ENCODE data around the gene KLHL17.
A peak's percentile ranks its signal among the peaks of the same experiment; 100 is the strongest.

KLHL17 gene

GRCh38 chr1:929712-930632, 30.4 kb upstream of the KLHL17 start:
- Mint-ChIP-seq H3K27ac (no peak overlapping the region), H3K4me1 (peaks cover 12% of the 10 kb centered on the region), H3K27me3 (peaks cover 83% of the 10 kb centered on the region), H3K4me3 (no peak overlapping the region), H3K9me3 (no peaks in the 10 kb centered on the region), H3K36me3 (no peaks in the 10 kb centered on the region)
- peak; percentile 2 for ATAC-seq

GRCh38 chr1:930633-931138, 29.7 kb upstream of the KLHL17 start:
- no peak for ATAC-seq
- Mint-ChIP-seq H3K9me3 (no peaks in the 10 kb centered on the region), H3K27ac (no peak overlapping the region)

GRCh38 chr1:931380-932172, 28.8 kb upstream of the KLHL17 start:
- Mint-ChIP-seq H3K4me3 (no peak overlapping the region), H3K27me3 (peaks cover 83% of the 10 kb centered on the region), H3K9me3 (no peaks in the 10 kb centered on the region), H3K27ac (no peak overlapping the region), H3K4me1 (peaks cover 8% of the 10 kb centered on the region), H3K36me3 (no peaks in the 10 kb centered on the region)
- ATAC-seq = no peak

More at GRCh38 chr1:930633-931138, 29.7 kb upstream of the KLHL17 start:
- peaks cover 89% of the 10 kb centered on the region for H3K27me3 Mint-ChIP-seq
- no peak overlapping the region for H3K4me3 Mint-ChIP-seq
- peaks cover 12% of the 10 kb centered on the region for H3K4me1 Mint-ChIP-seq
- no peaks in the 10 kb centered on the region for H3K36me3 Mint-ChIP-seq

DNA sequence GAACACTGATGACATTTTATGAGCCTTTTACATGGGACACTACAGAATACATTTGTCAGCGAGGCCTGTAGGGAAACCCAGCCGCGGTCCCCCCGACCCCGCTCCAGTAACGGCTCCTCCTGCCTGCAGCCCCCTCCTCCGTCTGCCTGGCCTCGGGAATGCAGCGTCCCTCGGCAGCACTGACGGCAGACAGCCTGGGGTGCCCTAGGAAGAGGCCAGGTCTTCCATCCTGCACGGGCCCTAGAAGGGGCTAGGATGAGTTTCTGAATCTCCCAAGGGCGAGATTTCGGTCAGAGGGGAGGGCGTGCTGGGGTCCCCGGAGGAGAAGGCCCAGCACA, 28.2 kb upstream of the KLHL17 start:
- no peak for ATAC-seq
- no peaks in the 10 kb centered on the region for H3K9me3 Mint-ChIP-seq
- no peak overlapping the region for H3K4me3 Mint-ChIP-seq
- H3K4me1 Mint-ChIP-seq = peaks cover 8% of the 10 kb centered on the region
- H3K36me3 Mint-ChIP-seq = no peaks in the 10 kb centered on the region
- H3K27me3 Mint-ChIP-seq = peaks cover 78% of the 10 kb centered on the region
- no peak overlapping the region for H3K27ac Mint-ChIP-seq

DNA sequence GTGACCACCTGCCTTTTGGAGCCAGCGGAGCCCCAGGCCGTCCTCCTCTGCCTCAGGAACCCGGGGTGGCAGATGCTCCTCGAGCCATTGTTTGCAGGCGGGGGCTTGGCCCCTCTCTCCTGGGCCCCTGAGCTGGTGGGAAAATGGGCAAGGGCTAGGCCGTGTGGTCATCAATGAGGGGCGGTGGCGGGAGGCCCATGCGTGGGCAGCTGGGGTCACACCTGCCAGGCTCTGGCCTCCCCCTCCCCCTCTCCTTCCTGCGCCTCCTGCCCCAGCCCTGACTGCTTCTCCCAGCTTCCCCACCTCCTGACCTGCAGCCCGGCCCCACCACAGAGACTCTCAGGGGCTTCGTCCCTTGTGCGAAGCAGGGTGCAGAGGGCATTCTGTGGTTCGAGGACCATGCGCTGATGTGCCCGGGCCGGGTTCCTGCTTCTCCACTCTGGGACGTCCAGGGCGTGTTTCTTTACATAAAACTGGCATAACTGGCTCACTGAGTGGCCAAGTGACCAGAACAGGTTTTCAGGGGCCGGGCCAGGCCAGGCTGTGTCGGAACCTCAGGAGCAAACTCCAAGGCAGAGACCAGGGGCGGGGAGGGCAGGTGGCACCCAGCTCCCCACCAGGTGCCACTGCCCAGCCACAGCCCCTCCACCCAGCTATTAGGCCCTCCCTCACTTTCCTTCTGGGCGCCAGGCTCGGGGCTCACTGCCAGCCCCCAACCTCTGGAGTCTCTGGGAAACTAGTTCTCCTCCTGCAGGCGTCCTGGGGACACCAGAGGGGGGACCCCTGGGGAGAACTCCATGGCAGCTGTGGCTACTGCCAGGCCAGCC, 27.4 kb upstream of the KLHL17 start:
- H3K36me3 Mint-ChIP-seq = no peaks in the 10 kb centered on the region
- no peak for ATAC-seq
- H3K9me3 Mint-ChIP-seq = no peaks in the 10 kb centered on the region
- H3K27me3 Mint-ChIP-seq = peaks cover 75% of the 10 kb centered on the region
- peaks cover 8% of the 10 kb centered on the region for H3K4me1 Mint-ChIP-seq
- H3K27ac Mint-ChIP-seq = no peak overlapping the region
- H3K4me3 Mint-ChIP-seq = no peak overlapping the region

DNA sequence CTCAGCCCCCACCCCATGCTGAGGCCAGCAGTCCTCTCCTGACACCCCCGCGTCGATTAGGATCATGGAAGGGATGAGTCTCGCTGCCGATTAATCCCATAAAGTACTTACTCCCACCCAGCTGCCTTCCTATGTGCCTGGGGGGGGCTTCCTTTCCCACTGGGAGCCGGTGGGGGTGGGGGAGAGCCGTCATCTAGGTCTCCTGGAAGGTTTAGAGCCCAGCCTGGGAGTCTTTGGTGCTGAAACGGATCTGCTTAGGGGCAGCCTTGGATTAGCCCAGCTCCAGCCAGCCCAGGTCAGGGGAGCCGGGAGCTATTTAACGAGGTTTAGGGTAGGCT, 26.8 kb upstream of the KLHL17 start:
- H3K36me3 Mint-ChIP-seq = no peaks in the 10 kb centered on the region
- no peak overlapping the region for H3K27ac Mint-ChIP-seq
- no peak for ATAC-seq
- peaks cover 75% of the 10 kb centered on the region for H3K27me3 Mint-ChIP-seq
- H3K9me3 Mint-ChIP-seq = no peaks in the 10 kb centered on the region
- H3K4me3 Mint-ChIP-seq = no peak overlapping the region
- H3K4me1 Mint-ChIP-seq = peaks cover 8% of the 10 kb centered on the region

GRCh38 chr1:934991-935750, 25.2 kb upstream of the KLHL17 start:
- no peak overlapping the region for H3K4me3 Mint-ChIP-seq
- no peaks in the 10 kb centered on the region for H3K36me3 Mint-ChIP-seq
- peaks cover 76% of the 10 kb centered on the region for H3K27me3 Mint-ChIP-seq
- ATAC-seq = no peak
- peaks cover 8% of the 10 kb centered on the region for H3K4me1 Mint-ChIP-seq
- no peaks in the 10 kb centered on the region for H3K9me3 Mint-ChIP-seq
- no peak overlapping the region for H3K27ac Mint-ChIP-seq

DNA sequence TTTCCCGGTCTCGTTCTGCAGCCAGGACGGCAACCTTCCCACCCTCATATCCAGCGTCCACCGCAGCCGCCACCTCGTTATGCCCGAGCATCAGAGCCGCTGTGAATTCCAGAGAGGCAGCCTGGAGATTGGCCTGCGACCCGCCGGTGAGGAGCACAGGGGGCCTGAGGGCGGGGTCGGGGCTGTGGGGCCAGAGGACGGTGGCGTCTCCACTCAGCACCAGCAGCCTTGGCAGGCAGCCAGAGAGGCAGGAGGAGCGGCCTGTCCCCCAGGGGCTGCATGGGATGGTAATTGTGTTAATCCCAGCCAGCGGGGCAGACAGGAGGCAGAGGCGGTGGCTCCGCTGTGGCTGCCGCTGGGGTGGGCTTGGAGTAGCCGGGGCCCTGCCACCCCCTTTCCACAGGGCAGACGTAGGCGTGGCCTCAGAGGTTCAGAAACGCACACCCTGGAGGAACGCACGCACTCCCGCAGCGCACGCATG, 24.6 kb upstream of the KLHL17 start:
- Mint-ChIP-seq H3K27me3 (peaks cover 73% of the 10 kb centered on the region), H3K36me3 (no peaks in the 10 kb centered on the region), H3K27ac (no peak overlapping the region), H3K4me1 (peaks cover 11% of the 10 kb centered on the region), H3K9me3 (no peaks in the 10 kb centered on the region), H3K4me3 (no peak overlapping the region)
- ATAC-seq = no peak

- H3K27ac Mint-ChIP-seq = no peak overlapping the region
- ATAC-seq = peak; percentile 17
- no peaks in the 10 kb centered on the region for H3K9me3 Mint-ChIP-seq
- no peaks in the 10 kb centered on the region for H3K36me3 Mint-ChIP-seq
- H3K4me3 Mint-ChIP-seq = no peak overlapping the region
- H3K4me1 Mint-ChIP-seq = peaks cover 13% of the 10 kb centered on the region
- peaks cover 73% of the 10 kb centered on the region for H3K27me3 Mint-ChIP-seq
These were observed 23.8 kb upstream of the KLHL17 start for GRCh38 chr1:936348-937264.

GRCh38 chr1:937521-937920, 22.9 kb upstream of the KLHL17 start:
- Mint-ChIP-seq H3K4me3 (no peak overlapping the region), H3K27me3 (peaks cover 68% of the 10 kb centered on the region), H3K27ac (no peak overlapping the region), H3K36me3 (no peaks in the 10 kb centered on the region), H3K9me3 (no peaks in the 10 kb centered on the region), H3K4me1 (peaks cover 11% of the 10 kb centered on the region)
- no peak for ATAC-seq

GRCh38 chr1:938088-938683, 22.2 kb upstream of the KLHL17 start:
- peaks cover 11% of the 10 kb centered on the region for H3K4me1 Mint-ChIP-seq
- H3K4me3 Mint-ChIP-seq = no peak overlapping the region
- H3K27ac Mint-ChIP-seq = no peak overlapping the region
- H3K9me3 Mint-ChIP-seq = no peaks in the 10 kb centered on the region
- peak; percentile 49 for ATAC-seq
- H3K27me3 Mint-ChIP-seq = peaks cover 61% of the 10 kb centered on the region
- H3K36me3 Mint-ChIP-seq = no peaks in the 10 kb centered on the region

DNA sequence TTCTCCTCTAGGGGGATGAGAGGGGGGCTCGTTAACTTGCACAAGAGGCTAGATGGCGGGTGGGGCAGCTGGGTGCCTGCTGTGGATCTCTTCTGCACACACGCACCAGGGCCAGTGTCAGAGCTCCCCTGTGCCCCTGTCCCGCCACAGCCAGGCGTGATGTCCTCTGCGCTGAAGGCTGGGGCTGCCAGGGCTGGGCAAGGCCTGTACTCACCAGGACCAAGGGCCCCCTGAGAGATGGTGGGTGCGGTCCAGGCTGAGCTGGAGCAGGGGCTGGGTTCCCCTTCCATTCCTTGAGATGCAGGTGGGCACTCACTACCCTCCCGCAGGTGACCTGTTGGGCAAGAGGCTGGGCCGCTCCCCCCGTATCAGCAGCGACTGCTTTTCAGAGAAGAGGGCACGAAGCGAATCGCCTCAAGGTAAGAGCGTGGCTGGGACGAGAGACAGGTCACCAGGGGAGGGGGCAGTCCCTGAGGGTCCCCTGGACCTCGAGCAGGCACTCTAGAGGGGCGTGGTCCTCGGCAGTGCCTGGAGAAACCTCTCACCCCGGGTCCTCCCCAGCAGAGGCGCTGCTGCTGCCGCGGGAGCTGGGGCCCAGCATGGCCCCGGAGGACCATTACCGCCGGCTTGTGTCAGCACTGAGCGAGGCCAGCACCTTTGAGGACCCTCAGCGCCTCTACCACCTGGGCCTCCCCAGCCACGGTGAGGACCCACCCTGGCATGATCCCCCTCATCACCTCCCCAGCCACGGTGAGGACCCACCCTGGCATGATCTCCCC, 21.5 kb upstream of the KLHL17 start:
- Mint-ChIP-seq H3K4me3 (no peak overlapping the region), H3K27me3 (peaks cover 54% of the 10 kb centered on the region), H3K4me1 (peaks cover 11% of the 10 kb centered on the region), H3K9me3 (no peaks in the 10 kb centered on the region), H3K27ac (no peak overlapping the region), H3K36me3 (peaks cover 1% of the 10 kb centered on the region)
- no peak for ATAC-seq

Measured in stimulated activated memory B cell treated with anti-CD40 and anti-IgM and Interleukin-4, amounts not matched to agents 10 μg/mL and 1 μg/mL and 100 μg/mL, for 72 hours (primary cell).